GM10847 (cell line): Measurements from ENCODE around the gene LYZL4.

Experiments used
- POLR2A ChIP-seq: IDR thresholded peaks from 2 replicates; pipeline ENCODE4 v1.6.1; 2011; ENCODE audit not compliant: insufficient read length; ENCODE audit errors: extremely low read depth

LYZL4 gene

DNA sequence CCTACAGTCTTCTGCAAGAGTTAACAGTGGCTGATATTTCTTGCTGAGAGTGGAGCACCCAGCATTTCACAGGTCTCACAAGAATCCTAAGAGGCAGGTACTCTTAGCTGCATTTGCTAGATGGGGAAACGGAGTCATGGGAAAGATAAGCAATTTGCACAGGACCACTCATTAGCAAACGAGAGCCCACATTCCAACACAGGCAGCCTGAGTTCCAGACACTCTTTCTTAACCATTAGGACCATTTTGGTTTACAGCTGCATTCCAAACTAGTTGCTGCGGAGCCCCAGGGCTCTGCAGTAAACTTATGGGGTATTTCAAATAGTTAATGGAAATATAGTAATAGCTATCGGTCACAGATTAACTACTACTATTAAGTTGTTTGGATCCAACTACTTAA lies 42.5 kb downstream of the LYZL4 start:
- no peak for TF ChIP-seq POLR2A

DNA sequence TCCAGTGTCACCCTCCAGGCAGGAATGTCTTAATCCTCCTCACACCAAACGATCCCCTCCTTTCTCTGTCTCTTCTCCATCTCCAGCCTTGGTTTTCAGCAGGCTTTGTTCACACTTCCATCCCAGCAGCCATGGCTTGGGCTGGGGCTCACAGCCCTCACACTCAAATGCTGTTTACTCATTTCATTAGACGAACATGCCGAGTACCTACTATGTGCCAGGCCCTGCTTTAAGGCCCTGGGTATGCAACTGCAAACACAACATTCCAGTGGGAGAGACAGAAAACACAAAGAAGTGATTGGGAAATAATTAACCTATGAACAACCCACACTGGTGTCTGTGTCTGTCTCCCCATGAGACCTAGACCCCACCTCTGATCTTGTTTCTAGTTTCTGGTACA lies 43.9 kb downstream of the LYZL4 start:
- no peak for TF ChIP-seq POLR2A

DNA sequence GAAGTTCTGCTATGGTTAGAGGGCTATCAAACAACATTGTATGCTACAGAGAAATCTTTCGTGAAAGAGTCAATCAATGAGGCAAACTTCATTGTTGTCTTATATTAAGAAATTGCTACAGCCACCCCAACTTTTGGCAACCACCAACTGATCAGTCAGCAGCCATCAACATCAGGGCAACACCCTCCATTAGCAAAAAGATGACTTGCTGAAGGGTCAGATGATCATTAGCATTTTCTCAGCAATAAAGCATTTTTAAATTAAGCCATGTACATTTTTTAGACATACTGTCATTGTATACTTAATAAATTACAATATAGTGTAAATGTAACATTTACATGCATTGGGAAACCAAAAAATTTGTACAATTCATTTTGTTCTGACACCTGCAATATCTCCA lies 53.1 kb downstream of the LYZL4 start:
- no peak for TF ChIP-seq POLR2A

DNA sequence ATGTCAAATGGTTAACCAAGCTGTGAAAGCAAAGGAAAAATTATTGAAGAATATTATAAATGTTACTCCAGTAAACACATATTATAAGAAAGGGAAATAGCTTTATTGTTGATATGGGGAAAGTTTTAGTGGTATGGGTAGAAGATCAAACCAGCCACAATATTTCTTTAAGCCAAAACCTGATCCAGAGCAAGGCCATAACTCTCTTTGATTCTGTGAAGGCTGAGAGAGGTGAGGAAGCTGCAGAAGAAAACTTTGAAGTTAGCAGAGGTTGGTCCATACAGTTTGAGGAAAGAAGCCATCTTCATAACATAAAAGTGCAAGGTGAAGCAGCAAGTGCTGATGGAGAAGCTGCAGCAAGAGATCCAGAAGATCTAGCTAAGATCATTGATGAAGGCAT lies 54.8 kb downstream of the LYZL4 start:
- TF ChIP-seq POLR2A: no peak

DNA sequence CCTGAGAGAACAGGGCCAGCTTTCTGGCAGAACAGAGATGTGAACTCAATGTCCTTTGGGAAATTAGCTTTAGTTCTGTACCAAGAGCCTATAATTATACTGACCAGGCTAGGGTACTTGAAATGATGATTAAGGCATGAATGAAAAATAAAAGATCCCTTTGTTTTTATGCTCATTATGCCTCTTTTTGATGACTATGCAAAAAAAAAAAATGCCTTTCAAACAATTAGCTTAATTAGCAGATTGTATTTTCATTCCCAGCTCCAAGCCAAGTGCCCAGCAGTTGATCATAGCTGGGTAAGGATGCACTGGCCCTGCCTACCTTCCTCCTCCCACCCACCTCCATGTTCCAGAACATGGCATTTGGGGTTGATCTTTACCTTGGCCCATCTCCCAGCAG lies 56.8 kb downstream of the LYZL4 start:
- TF ChIP-seq POLR2A: no peak

DNA sequence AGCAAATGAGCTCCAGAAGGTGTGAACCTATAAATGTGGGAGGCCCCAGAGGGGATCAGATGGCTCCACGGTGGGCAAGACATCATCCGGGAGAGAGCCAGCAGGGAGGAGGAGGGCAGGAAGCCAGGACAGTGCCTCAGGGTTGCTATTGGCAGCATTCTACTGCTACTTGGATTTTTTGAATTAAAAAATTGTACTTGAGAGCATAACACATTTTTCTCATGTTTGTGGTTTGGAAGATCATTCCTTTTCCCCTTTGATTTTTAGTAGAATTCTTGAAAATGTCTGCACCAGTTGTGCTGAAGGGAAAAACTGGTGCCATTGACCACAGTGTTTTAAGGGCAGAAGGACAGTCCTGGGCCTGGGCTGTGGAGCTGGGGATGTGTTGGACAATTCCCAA lies 59.2 kb downstream of the LYZL4 start:
- no peak for TF ChIP-seq POLR2A

DNA sequence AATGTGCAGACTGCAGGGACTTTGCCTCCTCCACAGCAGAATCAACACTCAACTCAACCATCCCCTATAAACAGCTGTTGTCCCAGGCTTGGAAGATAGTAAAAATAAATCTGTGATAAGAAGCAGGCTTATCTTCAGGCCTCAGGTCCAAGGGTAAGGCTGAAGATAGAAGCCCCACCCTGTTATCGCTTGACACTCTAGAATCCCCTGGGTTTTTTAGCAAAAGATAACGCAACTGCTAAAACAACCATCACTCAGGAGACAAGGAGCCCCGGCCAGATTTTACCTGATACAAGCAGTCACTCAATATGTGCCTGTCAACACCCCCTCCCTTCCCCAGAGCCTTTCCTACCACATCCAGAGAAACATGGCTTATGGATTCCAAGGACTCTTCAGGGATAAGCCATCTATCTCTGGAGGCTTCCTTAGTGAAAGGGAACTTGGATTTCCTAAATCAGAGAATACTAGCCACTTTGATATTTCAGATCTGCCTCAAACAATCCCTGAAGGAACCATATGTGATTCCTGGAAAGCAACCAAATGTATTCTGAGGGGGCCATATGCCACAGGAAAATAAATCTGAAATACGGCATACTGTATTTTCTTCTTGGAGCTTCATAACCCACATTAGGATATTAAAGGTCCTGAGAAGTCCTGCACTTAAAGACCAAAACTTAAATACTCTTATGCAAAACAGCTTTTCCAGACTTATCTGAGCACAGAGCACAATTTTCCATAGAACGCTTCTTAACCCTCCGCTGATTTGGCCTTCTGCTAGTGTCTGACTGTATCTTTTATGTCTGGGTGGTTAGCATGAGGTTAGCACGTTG lies 60.4 kb downstream of the LYZL4 start:
- no peak for TF ChIP-seq POLR2A

DNA sequence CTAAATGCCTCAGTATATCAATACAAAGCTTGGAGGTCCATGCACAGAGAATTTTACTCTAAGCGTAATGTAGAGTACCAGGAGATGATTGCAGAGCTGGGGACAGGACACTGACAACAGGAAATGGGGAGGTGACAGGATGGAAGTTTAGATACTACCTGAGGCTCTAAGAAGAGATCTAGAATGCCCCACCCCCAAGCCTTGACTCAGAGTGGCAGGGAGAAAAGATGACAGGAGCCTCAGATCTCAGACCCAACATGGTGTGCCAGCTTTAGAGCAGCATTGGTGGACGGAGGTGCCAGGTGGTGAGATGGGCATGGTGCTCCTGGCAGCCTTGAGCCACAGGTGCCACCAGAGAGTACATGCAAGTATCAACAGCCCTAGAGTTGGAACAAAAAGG lies 62.5 kb downstream of the LYZL4 start:
- TF ChIP-seq POLR2A: no peak
